ENCODE data around the gene KLK6. TPM values are rescaled to one million over a fixed set of nuclear protein-coding genes. Genes with fewer than 3 reads are reported as not detected.

KLK6 gene
- 1 to 10 TPM in 1 of 4 donors, under 1 TPM in 1, not detected in 2; 0.46 to 1.0 TPM for total RNA-seq

DNA sequence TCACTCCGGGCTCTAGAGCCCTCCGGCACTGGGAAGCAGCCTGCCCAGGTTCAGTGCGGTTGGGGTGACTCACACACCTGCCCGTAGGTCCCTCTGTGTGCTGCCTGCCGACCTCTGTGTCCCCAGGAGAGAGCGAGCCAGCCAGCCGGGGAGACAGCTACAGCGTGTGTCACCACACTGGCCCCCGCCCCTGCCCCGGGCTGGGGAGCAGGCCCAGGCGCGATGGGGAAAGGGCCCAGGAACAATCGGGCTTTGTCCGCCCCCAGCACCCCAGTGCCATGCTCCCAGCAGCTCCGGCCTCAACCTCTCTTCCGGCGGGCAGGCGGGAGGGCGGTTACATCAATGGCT lies at the start of gene KLK6:
Gene KLK6, minus strand, starts transcription at position 179 of the 348 bp plus-strand sequence. CDS start 1,487 bp downstream, outside the sequence.
- Histone ChIP-seq H3K27ac (no peak within 1 kb of the TSS), H3K4me3 (no peak within 1 kb of the TSS), H3K9me3 (no peaks in the 10 kb centered on the region), H3K27me3 (no peaks in the 10 kb centered on the region), H3K36me3 (no peaks in the 10 kb centered on the region), H3K4me1 (no peaks in the 10 kb centered on the region)
- no peak for TF ChIP-seq POLR2A (IDR thresholded peaks at IDR 0.05)
- TF ChIP-seq, protein P1, sequence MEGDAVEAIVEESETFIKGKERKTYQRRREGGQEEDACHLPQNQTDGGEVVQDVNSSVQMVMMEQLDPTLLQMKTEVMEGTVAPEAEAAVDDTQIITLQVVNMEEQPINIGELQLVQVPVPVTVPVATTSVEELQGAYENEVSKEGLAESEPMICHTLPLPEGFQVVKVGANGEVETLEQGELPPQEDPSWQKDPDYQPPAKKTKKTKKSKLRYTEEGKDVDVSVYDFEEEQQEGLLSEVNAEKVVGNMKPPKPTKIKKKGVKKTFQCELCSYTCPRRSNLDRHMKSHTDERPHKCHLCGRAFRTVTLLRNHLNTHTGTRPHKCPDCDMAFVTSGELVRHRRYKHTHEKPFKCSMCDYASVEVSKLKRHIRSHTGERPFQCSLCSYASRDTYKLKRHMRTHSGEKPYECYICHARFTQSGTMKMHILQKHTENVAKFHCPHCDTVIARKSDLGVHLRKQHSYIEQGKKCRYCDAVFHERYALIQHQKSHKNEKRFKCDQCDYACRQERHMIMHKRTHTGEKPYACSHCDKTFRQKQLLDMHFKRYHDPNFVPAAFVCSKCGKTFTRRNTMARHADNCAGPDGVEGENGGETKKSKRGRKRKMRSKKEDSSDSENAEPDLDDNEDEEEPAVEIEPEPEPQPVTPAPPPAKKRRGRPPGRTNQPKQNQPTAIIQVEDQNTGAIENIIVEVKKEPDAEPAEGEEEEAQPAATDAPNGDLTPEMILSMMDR (IDR thresholded peaks at IDR 0.05): no peak
- intact Hi-C loops (cut with DNase I; ENCODE audit: low total_unique reads): no loop called here
- no peak for DNase-seq

DNA sequence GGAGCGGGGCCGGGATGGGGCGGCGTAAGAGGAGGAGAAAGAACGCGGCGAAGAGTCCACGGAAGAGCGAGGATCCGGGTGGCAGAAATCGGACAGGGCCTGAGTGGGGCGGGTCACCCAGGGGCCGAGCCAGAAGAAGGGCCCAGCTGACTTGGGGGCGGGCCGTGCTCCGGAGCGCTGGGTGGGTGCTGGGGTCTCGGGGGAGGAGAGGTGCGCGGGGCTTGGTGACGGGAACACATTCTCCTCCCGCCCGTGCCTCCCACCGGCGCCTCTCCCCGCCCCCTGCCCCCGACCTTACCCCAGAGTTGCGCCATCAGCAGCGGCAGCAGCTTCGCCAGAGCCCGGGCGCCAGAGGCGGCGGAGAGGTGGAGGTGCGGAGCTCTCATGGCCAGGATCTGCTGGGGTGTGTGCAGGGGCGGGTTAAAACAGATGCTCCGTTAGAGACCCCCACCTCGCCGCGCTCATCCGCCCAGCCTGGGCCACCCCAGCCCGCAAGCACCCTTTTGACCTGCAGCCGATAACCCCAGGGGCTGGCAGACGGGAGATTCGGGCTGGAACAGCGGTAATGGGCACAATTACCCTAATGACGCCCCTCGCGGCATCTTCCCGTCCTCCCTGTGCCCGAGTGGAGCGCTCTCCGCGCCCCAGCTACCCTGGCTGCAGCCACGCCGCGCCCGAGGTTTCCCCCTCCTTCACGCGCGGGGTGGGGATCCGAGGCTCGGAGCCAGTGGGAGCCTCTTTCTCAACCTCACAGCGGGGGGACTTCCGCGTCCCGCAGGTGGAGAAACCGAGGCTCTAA lies 49.6 kb upstream of the KLK6 start:
- intact Hi-C loops (cut with DNase I; ENCODE audit: low total_unique reads): no loop called here
- Histone ChIP-seq H3K27me3 (peaks cover 0 to 34% of the 10 kb centered on the region in 2 donors), H3K9me3 (no peaks in the 10 kb centered on the region), H3K27ac (peak overlapping the region in 1 of 2 donors; percentile 55), H3K4me1 (peaks cover 0 to 12% of the 10 kb centered on the region in 2 donors), H3K4me3 (peak overlapping the region; percentile 1 to 41), H3K36me3 (no peaks in the 10 kb centered on the region)
- TF ChIP-seq POLR2A (IDR thresholded peaks at IDR 0.05): peak in 1 of 2 donors; percentile 46
- TF ChIP-seq, protein P1 (IDR thresholded peaks at IDR 0.05): no peak
- peak in 1 of 2 donors; percentile 38 for DNase-seq

DNA sequence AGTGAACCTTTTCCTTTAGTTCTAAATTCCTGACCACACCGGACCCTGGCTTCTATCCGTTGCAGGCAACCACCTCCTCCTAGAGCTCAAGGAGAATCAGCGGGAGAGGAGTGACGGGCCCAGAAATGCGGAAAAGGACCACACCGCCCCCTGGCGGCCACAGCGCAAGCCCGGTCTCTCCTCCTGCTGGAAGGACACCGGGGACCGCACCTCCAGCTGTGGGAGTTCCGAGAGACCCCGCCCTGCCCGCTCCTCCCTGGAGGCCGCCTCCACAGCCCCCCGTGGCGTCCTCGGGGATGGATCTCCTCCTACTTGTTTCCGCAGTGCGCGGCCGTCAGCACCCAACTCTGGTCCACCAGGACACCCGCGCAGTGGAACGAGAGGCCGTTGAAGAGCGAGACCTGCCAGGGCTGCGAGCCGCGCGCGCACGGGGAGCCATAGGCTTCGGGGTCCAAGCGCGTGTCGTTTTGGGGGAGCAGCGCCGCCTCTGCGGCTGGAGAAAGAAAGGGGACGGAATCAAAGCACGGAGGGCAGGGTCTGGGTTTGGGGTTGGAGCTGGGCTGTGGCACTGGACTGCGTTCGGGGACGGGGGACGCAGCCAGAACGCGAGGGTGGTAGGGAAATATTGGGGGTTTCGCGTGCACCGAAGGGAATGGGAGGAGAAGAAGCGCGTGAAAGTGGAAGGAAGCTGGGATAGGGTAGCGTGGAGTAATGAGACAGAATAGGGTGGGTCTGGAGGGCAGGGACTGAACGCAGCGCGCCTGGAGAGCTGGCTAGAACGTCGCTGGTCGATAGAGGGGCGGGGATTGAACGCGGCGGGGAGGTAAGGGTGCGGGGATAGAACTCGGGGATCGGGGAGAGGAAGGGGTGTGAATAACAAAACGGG lies 47.6 kb upstream of the KLK6 start:
- TF ChIP-seq POLR2A (IDR thresholded peaks at IDR 0.05): no peak
- TF ChIP-seq, protein P1 (IDR thresholded peaks at IDR 0.05): peak in 2 of 4 experiments; percentile 54 to 79
- Histone ChIP-seq H3K36me3 (no peaks in the 10 kb centered on the region), H3K4me3 (peak overlapping the region in 1 of 2 donors; percentile 48), H3K27me3 (peaks cover 0 to 34% of the 10 kb centered on the region in 2 donors), H3K9me3 (no peaks in the 10 kb centered on the region), H3K4me1 (peaks cover 0 to 12% of the 10 kb centered on the region in 2 donors), H3K27ac (no peak overlapping the region)
- intact Hi-C loops (cut with DNase I; ENCODE audit: low total_unique reads): no loop called here
- peak in 1 of 2 donors; percentile 43 for DNase-seq

DNA sequence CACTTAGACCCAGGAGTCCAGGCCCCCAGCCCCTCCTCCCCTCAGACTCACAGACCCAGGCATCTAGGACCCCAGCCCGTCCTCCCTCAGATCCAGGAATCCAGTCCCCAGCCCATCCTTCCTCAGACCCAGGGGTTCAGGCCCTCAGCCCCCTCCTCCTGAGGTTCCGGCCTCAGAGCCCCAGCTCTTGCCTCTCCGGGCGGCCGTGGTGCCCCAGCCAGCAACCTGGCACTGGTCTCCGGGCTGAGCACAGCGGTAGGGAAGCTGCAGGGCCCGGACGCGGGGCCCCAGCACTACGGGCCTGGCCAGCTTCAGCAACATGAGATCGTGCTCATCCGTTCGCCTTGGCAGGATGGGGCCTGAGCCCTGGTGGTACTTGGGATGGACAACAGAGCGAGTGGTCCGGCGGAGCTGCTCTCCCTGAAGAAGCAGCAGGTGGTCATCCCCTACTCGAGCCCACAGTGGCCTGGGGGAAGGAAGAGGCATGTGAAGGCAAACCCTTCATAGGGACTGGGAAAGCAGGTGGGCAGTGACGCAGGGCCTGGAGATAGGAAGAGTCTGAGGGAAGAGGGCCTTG lies 46.4 kb upstream of the KLK6 start:
- no peak for DNase-seq
- intact Hi-C loops (cut with DNase I; ENCODE audit: low total_unique reads): no loop called here
- no peak for TF ChIP-seq POLR2A (IDR thresholded peaks at IDR 0.05)
- TF ChIP-seq, protein P1 (IDR thresholded peaks at IDR 0.05): no peak
- Histone ChIP-seq H3K4me1 (peaks cover 0 to 12% of the 10 kb centered on the region in 2 donors), H3K27ac (no peak overlapping the region), H3K27me3 (peaks cover 0 to 34% of the 10 kb centered on the region in 2 donors), H3K9me3 (no peaks in the 10 kb centered on the region), H3K4me3 (no peak overlapping the region), H3K36me3 (no peaks in the 10 kb centered on the region)
